Peyer's patch (tissue), 4 donors: ENCODE data around the gene ARHGAP26.

Experiments used
- POLR2A ChIP-seq, 2 donors: fragments of 450-650 bp; IDR thresholded peaks; one replicate each; pipeline ENCODE4 v1.5.1; 2017; ENCODE audit warnings: antibody characterized with exemption in 2 of 2, mild to moderate bottlenecking in 2 of 2, moderate library complexity in 2 of 2
- TF ChIP-seq, protein P1 (sequence below), 6 experiments: fragments of 450-650 bp in 4 of 6; fragments of 200-600 bp in 2 of 6; sonication (generic) in 1 of 6; IDR thresholded peaks; one replicate each; pipeline ENCODE4 v1.5.1; 2017 to 2019; ENCODE audit warnings: antibody characterized with exemption in 6 of 6, mild to moderate bottlenecking in 3 of 6, moderate library complexity in 1 of 6

DNA sequence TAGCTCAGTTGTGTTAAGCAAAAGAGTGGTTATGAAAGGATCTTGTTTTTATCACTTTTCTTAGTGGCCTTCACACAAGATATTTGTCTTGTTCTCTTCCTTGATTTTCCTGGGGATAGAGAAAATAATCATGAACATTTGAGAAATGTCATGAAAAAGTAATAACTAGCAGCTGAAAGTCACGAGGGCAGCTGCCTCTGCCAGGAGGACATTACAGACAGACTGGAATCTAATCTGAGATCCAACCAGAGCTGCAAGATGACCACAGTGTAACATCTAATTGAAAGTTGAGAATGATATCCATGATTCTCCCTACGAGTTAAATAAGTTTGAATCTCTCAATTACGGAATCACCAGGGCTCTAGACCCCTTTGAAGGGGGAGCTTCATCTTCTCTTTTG is 274.9 kb downstream of the ARHGAP26 start:
- TF ChIP-seq, protein P1, sequence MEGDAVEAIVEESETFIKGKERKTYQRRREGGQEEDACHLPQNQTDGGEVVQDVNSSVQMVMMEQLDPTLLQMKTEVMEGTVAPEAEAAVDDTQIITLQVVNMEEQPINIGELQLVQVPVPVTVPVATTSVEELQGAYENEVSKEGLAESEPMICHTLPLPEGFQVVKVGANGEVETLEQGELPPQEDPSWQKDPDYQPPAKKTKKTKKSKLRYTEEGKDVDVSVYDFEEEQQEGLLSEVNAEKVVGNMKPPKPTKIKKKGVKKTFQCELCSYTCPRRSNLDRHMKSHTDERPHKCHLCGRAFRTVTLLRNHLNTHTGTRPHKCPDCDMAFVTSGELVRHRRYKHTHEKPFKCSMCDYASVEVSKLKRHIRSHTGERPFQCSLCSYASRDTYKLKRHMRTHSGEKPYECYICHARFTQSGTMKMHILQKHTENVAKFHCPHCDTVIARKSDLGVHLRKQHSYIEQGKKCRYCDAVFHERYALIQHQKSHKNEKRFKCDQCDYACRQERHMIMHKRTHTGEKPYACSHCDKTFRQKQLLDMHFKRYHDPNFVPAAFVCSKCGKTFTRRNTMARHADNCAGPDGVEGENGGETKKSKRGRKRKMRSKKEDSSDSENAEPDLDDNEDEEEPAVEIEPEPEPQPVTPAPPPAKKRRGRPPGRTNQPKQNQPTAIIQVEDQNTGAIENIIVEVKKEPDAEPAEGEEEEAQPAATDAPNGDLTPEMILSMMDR (IDR thresholded peaks at IDR 0.05) = no peak
- TF ChIP-seq POLR2A (IDR thresholded peaks at IDR 0.05) = no peak
